A673 (cell line): Measurements from ENCODE around the gene MAP3K5. TPM values are rescaled to one million over a fixed set of nuclear protein-coding genes. Genes with fewer than 3 reads are reported as not detected.

Experiments used
- BruUV-seq: library from RNA; stranded (reverse); fragments of 400-500 nt; replicated peaks from 2 replicates; lab custom pipeline; 2021; lab: Mats Ljungman, UMichigan
- CTCF ChIA-PET: fragments of 300-600 bp; sonication (Branson Sonifier 250); formaldehyde crosslinking; loops from one replicate; lab custom pipeline; 2022; ENCODE audit warnings: antibody characterized with exemption; lab: Charles Lee
- POLR2A ChIA-PET: fragments of 300-600 bp; sonication (Branson Sonifier 250); formaldehyde crosslinking; loops from one replicate; lab custom pipeline; 2022; ENCODE audit warnings: antibody characterized with exemption; ENCODE audit not compliant: low non-redundant PET; lab: Charles Lee
- DNase-seq: peaks from one replicate; pipeline ENCODE4 v3.0.0-alpha.2; 2015; ENCODE audit warnings: low spot score
- H3K27ac ChIP-seq: fragments of 200-600 bp; sonication (generic); 2 replicates; pipeline ENCODE4 v1.5.1; 2016; ENCODE audit warnings: mixed run types, low read depth, mild to moderate bottlenecking, mixed read lengths, antibody characterized with exemption, low read length; ENCODE audit not compliant: poor library complexity, severe bottlenecking
- H3K27me3 ChIP-seq: fragments of 200-600 bp; sonication (generic); replicated peaks from 2 replicates; pipeline ENCODE4 v1.6.1; 2017; ENCODE audit warnings: mixed run types, low read depth, mild to moderate bottlenecking, mixed read lengths, antibody characterized with exemption, low read length; ENCODE audit not compliant: insufficient read depth, poor library complexity
- H3K36me3 ChIP-seq: fragments of 200-600 bp; sonication (generic); 2 replicates; pipeline ENCODE4 v1.6.1; 2016; ENCODE audit warnings: mixed run types, mild to moderate bottlenecking, mixed read lengths, antibody characterized with exemption, low read length; ENCODE audit not compliant: insufficient read depth, poor library complexity, severe bottlenecking
- H3K4me1 ChIP-seq: fragments of 200-600 bp; sonication (generic); 2 replicates; pipeline ENCODE4 v1.6.1; 2017; ENCODE audit warnings: mixed run types, mild to moderate bottlenecking, mixed read lengths, antibody characterized with exemption, low read length; ENCODE audit not compliant: insufficient read depth, poor library complexity, severe bottlenecking
- H3K4me3 ChIP-seq: fragments of 200-600 bp; sonication (generic); 2 replicates; pipeline ENCODE4 v1.5.1; 2016; ENCODE audit warnings: low read depth, mixed run types, mild to moderate bottlenecking, mixed read lengths, low read length; ENCODE audit not compliant: poor library complexity, severe bottlenecking
- H3K9me3 ChIP-seq: fragments of 200-600 bp; sonication (generic); 2 replicates; pipeline ENCODE4 v1.6.1; 2016; ENCODE audit warnings: mixed run types, low read depth, mild to moderate bottlenecking, mixed read lengths, antibody characterized with exemption, low read length; ENCODE audit not compliant: poor library complexity, severe bottlenecking
- CTCF ChIP-seq: fragments of 300-800, 200-600 bp; sonication (generic); conservative IDR thresholded peaks from 2 replicates; pipeline ENCODE4 v1.5.1; 2017; ENCODE audit warnings: low read depth, mild to moderate bottlenecking, antibody characterized with exemption, low read length, moderate library complexity, mixed read lengths
- EZH2 ChIP-seq: fragments of 200-600 bp; sonication (generic); IDR thresholded peaks from 2 replicates; pipeline ENCODE4 v1.6.1; 2017; ENCODE audit warnings: borderline replicate concordance, low read depth, mild to moderate bottlenecking, mixed read lengths, antibody characterized with exemption, low read length; ENCODE audit not compliant: poor library complexity, severe bottlenecking
- intact Hi-C: fragments of 100-400 bp; cut with micrococcal nuclease; formaldehyde crosslinking; loops from one replicate; pipeline ENCODE4 v1.10.0; 2022; ENCODE audit not compliant: unreplicated experiment
- total RNA-seq: library from RNA; stranded (reverse); gene quantifications from 2 replicates; pipeline ENCODE4 v1.2.3, GENCODE V29; 2021

Gene MAP3K5
- total RNA-seq, 1 experiment from 2014 or later = 5.4 TPM

DNA sequence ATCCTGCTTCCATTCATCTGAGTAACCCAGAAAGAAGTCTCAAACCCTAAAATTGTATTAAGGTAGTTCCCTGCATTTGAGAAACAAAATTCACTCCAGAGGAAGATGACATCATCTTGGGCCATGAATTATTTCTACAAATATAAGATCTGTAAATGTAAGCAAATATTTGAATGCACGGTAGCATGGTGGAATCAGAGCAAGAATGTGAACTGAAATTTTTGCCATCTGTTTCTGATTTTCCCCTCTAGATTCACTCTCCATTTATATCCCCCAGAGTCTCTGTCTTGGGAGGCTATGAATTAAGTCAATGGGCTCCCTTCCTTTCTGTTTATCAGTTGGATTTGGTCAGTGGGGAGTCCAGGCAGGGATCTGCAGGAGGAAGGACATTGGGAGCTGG, 5.8 kb upstream of the MAP3K5 start:
- BruUV-seq = no TSS peak
- CTCF ChIA-PET = no interaction called here
- intact Hi-C loops = loop anchor here (10.0 kb wide), 1 partner anchor 513 kb away; the partner anchor contains the start of gene BCLAF1

GRCh38 chr6:136795996-136796395, 3.7 kb upstream of the MAP3K5 start:
- Histone ChIP-seq H3K36me3 (no peaks in the 10 kb centered on the region), H3K27ac (no peak overlapping the region), H3K9me3 (no peaks in the 10 kb centered on the region), H3K4me3 (no peak overlapping the region), H3K27me3 (no peaks in the 10 kb centered on the region), H3K4me1 (peaks cover 3% of the 10 kb centered on the region)
- intact Hi-C loops = loop anchor here (10.0 kb wide), 1 partner anchor 511 kb away; the partner anchor contains the start of gene BCLAF1
- POLR2A ChIA-PET = no interaction called here
- no peak for DNase-seq
- no TSS peak for BruUV-seq
- TF ChIP-seq EZH2 (no peak), CTCF (no peak)
- CTCF ChIA-PET = no interaction called here

More for the DNA sequence above, 5.8 kb upstream of the MAP3K5 start:
- Histone ChIP-seq H3K27ac (no peak overlapping the region), H3K27me3 (no peaks in the 10 kb centered on the region), H3K4me1 (peaks cover 3% of the 10 kb centered on the region), H3K9me3 (no peaks in the 10 kb centered on the region), H3K4me3 (no peak overlapping the region), H3K36me3 (no peaks in the 10 kb centered on the region)
- DNase-seq = no peak
- TF ChIP-seq EZH2 (no peak), CTCF (no peak)
- POLR2A ChIA-PET = no interaction called here

DNA sequence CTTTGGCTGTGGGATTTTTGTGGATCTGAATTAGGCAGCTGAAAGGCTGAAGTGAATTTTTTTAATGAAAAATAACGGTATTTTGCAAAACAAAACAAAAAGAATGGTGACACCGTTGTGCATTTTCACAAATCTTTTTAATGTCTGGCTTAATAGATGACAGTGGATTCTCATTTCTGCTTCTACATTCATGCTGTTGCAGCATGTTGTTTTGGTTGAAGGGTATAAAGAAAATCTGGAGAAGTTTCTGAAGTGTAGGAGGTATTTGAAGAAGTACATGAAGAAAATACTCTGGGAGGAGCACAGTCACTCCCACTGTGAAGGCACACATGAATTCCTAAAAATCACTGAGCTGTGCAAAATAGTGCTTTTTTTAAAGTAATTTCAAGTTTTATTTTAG, 3.1 kb upstream of the MAP3K5 start:
- TF ChIP-seq EZH2 (no peak), CTCF (no peak)
- BruUV-seq = no TSS peak
- intact Hi-C loops = loop anchor here (10.0 kb wide), 1 partner anchor 511 kb away; the partner anchor contains the start of gene BCLAF1
- Histone ChIP-seq H3K9me3 (no peaks in the 10 kb centered on the region), H3K4me1 (peaks cover 3% of the 10 kb centered on the region), H3K4me3 (no peak overlapping the region), H3K27me3 (no peaks in the 10 kb centered on the region), H3K27ac (no peak overlapping the region), H3K36me3 (no peaks in the 10 kb centered on the region)
- ChIA-PET CTCF (no interaction called here), POLR2A (no interaction called here)
- DNase-seq = no peak
